Upper lobe of left lung (tissue), 4 donors: Measurements from ENCODE around the gene ZNF138.

ENCODE experiments used
- CTCF ChIP-seq, 6 experiments: fragments of 450-650 bp in 4 of 6; fragments of 200-600 bp in 2 of 6; sonication (generic) in 2 of 6; IDR thresholded peaks; one replicate each; pipeline ENCODE4 v1.5.1; 2016 to 2019; ENCODE audit warnings: antibody characterized with exemption in 6 of 6
- POLR2AphosphoS5 ChIP-seq, 2 donors: sonication (generic); formaldehyde crosslinking; IDR thresholded peaks; one replicate each; pipeline ENCODE4 v1.5.1; 2017; ENCODE audit warnings: antibody characterized with exemption in 2 of 2

- no peak for TF ChIP-seq CTCF (IDR thresholded peaks at IDR 0.05)
- no peak for TF ChIP-seq POLR2AphosphoS5 (IDR thresholded peaks at IDR 0.05)
Measured at GRCh38 chr7:64875658-64876406, 81.6 kb downstream of the ZNF138 start.
